Umbilical cord (tissue), 2 donors: Measurements from ENCODE around the gene SPACA4. TPM values are rescaled to one million over a fixed set of nuclear protein-coding genes. Genes with fewer than 3 reads are reported as not detected.

Source experiments
- DNase-seq: peaks from one replicate; pipeline ENCODE4 v3.0.0-alpha.2; 2015; ENCODE audit warnings: low spot score
- total RNA-seq: library from RNA; depleted of rRNA; stranded (reverse); fragments of >200 nt; gene quantifications from one replicate; pipeline ENCODE4 v1.2.3, GENCODE V29; 2014; ENCODE audit warnings: low replicate concordance; ENCODE audit not compliant: insufficient read depth

Gene SPACA4
- total RNA-seq, 1 donor from 2014 or later, result not detected

DNA sequence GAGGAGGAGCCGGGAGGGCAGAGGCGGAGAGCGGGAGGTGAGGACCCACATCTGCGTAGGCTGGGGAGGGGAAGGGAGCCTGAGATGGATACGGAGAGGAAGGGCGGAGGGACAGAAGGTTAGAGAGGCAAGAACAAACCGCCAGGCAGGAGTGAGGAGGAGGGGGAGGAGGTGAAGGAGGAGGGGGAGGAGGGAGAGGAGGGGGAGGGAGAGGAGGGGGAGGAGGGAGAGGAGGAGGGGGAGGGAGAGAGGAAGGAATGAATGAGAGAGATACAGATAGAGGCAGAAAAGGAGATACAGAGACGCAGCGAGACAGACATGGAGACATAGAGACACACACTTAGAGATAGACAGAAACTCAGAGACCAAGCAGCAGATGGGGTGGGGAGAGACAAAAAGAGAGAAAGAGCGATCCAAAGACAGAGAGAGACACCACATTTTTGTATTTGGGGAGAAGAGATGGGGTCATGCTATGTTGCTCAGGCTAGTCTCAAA, 40.2 kb downstream of the SPACA4 start:
- no peak for DNase-seq

DNA sequence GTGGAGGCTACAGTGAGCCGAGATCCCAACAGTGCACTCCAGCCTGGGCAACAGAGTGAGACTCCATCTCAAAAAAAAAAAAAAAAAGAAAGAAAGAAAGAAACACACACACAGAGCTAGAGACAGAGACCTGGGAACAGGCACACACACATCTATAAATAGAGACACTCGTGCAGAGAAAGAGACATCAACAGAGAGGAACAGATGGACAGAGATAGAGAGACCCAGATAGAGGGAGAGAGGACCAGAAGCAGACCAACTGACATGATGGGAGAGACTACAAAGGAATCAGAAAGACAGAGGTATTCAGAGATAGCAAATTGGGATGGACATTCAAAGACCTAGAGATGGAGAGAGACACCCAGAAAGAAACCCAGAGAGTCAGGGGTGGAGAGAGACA, 41.6 kb downstream of the SPACA4 start:
- DNase-seq, result no peak

DNA sequence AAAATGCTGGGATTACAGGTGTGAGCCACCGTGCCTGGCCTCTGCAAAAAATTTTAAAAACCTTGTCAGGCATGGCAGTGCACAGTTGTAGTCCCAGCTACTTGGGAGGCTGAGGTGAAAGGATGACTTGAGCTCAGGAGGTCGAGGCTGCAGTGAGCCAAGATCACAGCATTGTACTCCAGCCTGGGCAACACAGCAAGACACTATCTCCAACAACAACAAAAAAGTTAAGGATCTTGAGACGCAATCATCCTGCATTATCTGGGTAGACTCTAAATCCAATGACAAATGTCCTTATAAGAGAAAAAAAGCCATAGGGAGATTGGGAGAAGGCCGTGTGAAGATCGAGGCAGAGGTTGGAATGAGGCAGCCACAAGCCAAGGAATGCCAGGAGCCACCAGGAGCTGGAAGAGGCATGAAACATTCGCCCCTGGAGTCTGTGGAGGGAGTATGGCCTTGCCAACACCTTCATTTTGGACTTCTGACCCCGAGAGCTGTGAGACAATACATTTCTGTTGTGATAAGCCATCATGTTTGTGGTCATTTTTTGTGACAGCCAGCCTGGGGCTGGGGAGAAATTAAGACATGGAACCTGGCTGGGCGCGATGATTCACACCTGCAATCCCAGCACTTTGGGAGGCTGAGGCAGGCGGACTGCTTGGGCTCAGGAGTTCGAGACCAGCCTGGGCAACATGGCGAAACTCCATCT, 44.6 kb downstream of the SPACA4 start:
- DNase-seq, result no peak

DNA sequence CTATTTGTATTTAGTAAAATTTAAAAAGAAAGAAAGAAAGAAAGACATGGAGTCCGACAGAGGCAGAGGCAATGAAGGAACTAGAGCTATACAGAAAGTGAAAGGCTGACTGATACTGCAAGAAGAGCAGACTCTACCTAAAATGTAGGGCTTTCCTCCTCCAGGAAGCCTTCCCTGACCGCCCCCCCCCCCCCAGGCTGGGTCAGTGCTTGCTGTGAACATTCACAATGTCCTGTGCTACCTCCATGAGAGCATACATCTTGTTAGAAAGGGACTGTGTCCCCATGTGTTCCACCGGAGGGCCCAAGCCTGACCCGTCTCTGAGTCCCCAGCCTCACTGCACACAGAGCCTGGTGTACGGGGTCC, 45.1 kb downstream of the SPACA4 start:
- no peak for DNase-seq

DNA sequence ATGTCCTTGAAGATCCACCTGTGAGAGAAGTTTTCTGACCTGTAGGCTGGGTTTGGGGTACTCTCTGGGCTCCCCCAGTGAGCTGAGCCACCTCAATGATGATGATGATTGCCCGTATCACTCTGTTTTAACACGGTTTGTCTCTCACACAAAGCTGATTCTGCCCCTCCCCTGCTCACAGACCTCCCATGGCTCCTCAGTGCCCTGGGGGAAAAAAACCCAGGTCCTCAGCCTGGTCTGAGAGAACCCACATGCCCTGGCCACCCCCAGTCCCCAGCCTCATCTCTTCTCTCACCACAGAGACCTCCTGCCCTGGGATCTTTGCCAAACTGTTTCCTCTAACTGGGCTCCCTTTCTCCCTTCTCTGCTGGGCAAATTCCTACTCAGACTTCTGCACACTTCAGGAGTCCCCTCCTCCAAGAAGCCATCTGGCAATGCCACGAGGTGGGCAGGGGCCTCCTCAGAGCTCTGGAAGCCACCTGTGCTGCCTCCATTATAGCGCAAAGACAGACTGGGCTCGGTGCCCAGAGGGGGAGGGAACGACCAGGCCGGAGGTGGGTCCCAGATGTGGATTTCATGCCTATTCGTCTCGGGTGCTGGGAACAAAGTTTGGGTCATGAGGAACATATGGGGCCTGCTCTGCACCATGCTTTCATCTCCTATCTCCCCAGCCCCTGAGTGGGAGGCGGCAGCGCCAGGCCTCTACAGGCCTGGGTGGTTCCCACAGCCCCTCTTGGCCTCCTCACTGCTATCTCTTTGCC, 47.9 kb downstream of the SPACA4 start:
- no peak for DNase-seq

DNA sequence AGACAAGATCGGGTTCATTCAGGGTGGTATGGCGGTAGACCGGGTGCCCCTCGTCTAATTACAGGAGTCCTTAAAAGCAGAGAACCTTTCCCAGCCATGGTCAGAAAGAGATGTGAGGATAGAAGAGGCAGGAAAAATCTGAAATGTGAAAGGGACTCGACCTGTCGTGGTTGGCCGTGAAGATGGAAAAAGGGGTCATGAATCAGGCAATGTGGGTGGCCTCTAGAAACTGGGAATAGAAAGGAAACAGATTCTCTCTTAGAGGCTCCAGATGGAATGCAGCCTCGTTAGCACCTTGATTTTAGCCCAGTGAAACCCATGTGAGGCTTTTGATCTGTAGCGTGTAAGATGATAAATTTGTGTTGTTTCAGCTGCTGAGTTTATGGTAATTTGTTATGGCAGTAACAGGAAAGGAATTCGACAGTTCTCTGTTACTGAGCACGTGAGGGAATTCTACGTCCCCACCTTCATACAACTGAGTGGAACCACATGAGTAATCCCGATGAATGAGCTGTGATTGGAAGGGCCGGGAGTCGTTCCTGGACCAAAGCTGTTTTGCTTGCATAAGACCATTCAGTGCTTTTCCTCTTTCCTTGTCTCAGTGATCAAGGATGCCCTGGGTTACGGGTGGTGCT, 50.4 kb downstream of the SPACA4 start:
- no peak for DNase-seq

Other genes with a start within 250 kb of the SPACA4 start
- 14.4 TPM for gene TMEM143, start 242.8 kb upstream of the SPACA4 start, total RNA-seq
- not detected for gene SYNGR4, start 242.4 kb upstream of the SPACA4 start, total RNA-seq
- gene KDELR1, start 215.2 kb upstream of the SPACA4 start, total RNA-seq, result 47.7 TPM
- 4.3 TPM for gene GRIN2D, start 213.1 kb upstream of the SPACA4 start, total RNA-seq
- gene GRWD1, start 160.8 kb upstream of the SPACA4 start, total RNA-seq, result 19.0 TPM
- gene KCNJ14, start 151.2 kb upstream of the SPACA4 start, total RNA-seq, result 0.48 TPM
- 20.0 TPM for gene CYTH2, start 137.4 kb upstream of the SPACA4 start, total RNA-seq
- gene LMTK3, start 94.9 kb upstream of the SPACA4 start, total RNA-seq, result not detected
- not detected for gene SULT2B1, start 54.6 kb upstream of the SPACA4 start, total RNA-seq
- gene FAM83E, start 8.3 kb downstream of the SPACA4 start, total RNA-seq, result 0.48 TPM
- 1,534 TPM for gene RPL18, start 12.4 kb downstream of the SPACA4 start, total RNA-seq
- 7.5 TPM for gene SPHK2, start 12.8 kb downstream of the SPACA4 start, total RNA-seq
- 0.72 TPM for gene DBP, start 30.6 kb downstream of the SPACA4 start, total RNA-seq
- gene CA11, start 39.4 kb downstream of the SPACA4 start, total RNA-seq, result not detected
- not detected for gene NTN5, start 66.3 kb downstream of the SPACA4 start, total RNA-seq
- gene FUT2, start 89.2 kb downstream of the SPACA4 start, total RNA-seq, result 0.72 TPM
- gene MAMSTR, start 113.0 kb downstream of the SPACA4 start, total RNA-seq, result not detected
- gene RASIP1, start 133.9 kb downstream of the SPACA4 start, total RNA-seq, result 3.1 TPM
- gene IZUMO1, start 140.2 kb downstream of the SPACA4 start, total RNA-seq, result not detected
- gene FUT1, start 145.9 kb downstream of the SPACA4 start, total RNA-seq, result 1.4 TPM
- gene FGF21, start 148.8 kb downstream of the SPACA4 start, total RNA-seq, result not detected
- gene BCAT2, start 204.3 kb downstream of the SPACA4 start, total RNA-seq, result 11.1 TPM
- gene HSD17B14, start 229.7 kb downstream of the SPACA4 start, total RNA-seq, result 3.4 TPM